Endodermal cell (in vitro differentiated cells): Measurements from ENCODE around the gene CLDN14. TPM values are rescaled to one million over a fixed set of nuclear protein-coding genes. Genes with fewer than 3 reads are reported as not detected.

ENCODE experiments used
- DNase-seq: peaks from one replicate; pipeline ENCODE4 v3.0.0-alpha.2; 2017
- H3K27ac ChIP-seq: 2 replicates; pipeline ENCODE4 v1.5.1; 2013; ENCODE audit warnings: mild to moderate bottlenecking, low read depth, low read length, moderate library complexity
- H3K27me3 ChIP-seq: 2 replicates; pipeline ENCODE4 v1.6.1; 2013; ENCODE audit warnings: mild to moderate bottlenecking, low read length, moderate library complexity; ENCODE audit not compliant: insufficient read depth, control insufficient read depth, poor library complexity, severe bottlenecking
- H3K36me3 ChIP-seq: 2 replicates; pipeline ENCODE4 v1.7.0; 2013; ENCODE audit warnings: mild to moderate bottlenecking, low read length, moderate library complexity; ENCODE audit not compliant: control insufficient read depth, insufficient read depth
- H3K4me1 ChIP-seq: one replicate; pipeline ENCODE4 v1.7.0; 2013; ENCODE audit warnings: low read length; ENCODE audit not compliant: control insufficient read depth, insufficient read depth
- H3K4me3 ChIP-seq: 2 replicates; pipeline ENCODE4 v1.5.1; 2013; ENCODE audit warnings: mild to moderate bottlenecking, low read length, moderate library complexity
- H3K9ac ChIP-seq: 2 replicates; pipeline ENCODE4 v1.6.1; 2013; ENCODE audit warnings: mild to moderate bottlenecking, low read length, moderate library complexity; ENCODE audit not compliant: poor library complexity, severe bottlenecking; ENCODE audit errors: extremely low read depth
- H3K9me3 ChIP-seq: 2 replicates; pipeline ENCODE4 v1.6.1; 2013; ENCODE audit warnings: mild to moderate bottlenecking, low read length, moderate library complexity; ENCODE audit not compliant: control insufficient read depth
- H3K27ac Mint-ChIP-seq: 2 replicates; pipeline ENCODE4 v1.8.0; 2020; ENCODE audit warnings: mixed read lengths
- H3K27me3 Mint-ChIP-seq: 2 replicates; pipeline ENCODE4 v1.8.0; 2021; ENCODE audit warnings: mild to moderate bottlenecking, mixed read lengths; ENCODE audit not compliant: insufficient read depth
- H3K36me3 Mint-ChIP-seq: 2 replicates; pipeline ENCODE4 v1.8.0; 2020; ENCODE audit warnings: low read depth, mixed read lengths
- H3K4me1 Mint-ChIP-seq: 2 replicates; pipeline ENCODE4 v1.8.0; 2020; ENCODE audit warnings: mixed read lengths
- H3K4me3 Mint-ChIP-seq: 2 replicates; pipeline ENCODE4 v1.8.0; 2020; ENCODE audit warnings: mild to moderate bottlenecking, moderate library complexity, mixed read lengths
- H3K9me3 Mint-ChIP-seq: 2 replicates; pipeline ENCODE4 v1.8.0; 2020; ENCODE audit warnings: mild to moderate bottlenecking, mixed read lengths
- CTCF ChIP-seq: fragments of 200-600 bp; sonication (generic); conservative IDR thresholded peaks from 2 replicates; pipeline ENCODE4 v1.5.0; 2021; ENCODE audit warnings: antibody characterized with exemption, mild to moderate bottlenecking
- WGBS, 2 experiments: methylation state at CpG; one replicate each; pipeline versions ENCODE4 v1.1.5 to v1.1.7; 2013; ENCODE audit warnings: missing lambda C conversion rate in 2 of 2, mixed read lengths in 1 of 2; ENCODE audit not compliant: insufficient coverage in 1 of 2, insufficient read length in 1 of 2; 5-methylcytosine and 5-hydroxymethylcytosine counted together
- total RNA-seq, 2 donors: library from RNA; stranded (reverse); fragmentation: NEBNext Ultra II Directional in 1 of 2; extraction: Animal tissue kit (Norgen Biotek cat#: 25700) in 1 of 2; gene quantifications; 2 replicates in 1 of 2; 3 replicates in 1 of 2; pipeline ENCODE4 v1.2.1, GENCODE V29; 2021

CLDN14 gene
- total RNA-seq, 2 donors from 2014 or later = not detected

GRCh38 chr21:36489103-36489775 lies 9.3 kb upstream of the CLDN14 start:
- H3K9ac ChIP-seq = no peak overlapping the region
- DNase-seq = no peak
- no peaks in the 10 kb centered on the region for H3K9me3 ChIP-seq
- H3K9me3 Mint-ChIP-seq = no peaks in the 10 kb centered on the region
- H3K27me3 ChIP-seq = no peaks in the 10 kb centered on the region
- H3K4me3 Mint-ChIP-seq = no peak overlapping the region
- H3K36me3 Mint-ChIP-seq = no peaks in the 10 kb centered on the region
- 78 to 82% methylated on average over 6 to 10 of the region's 10 CpGs for WGBS, 2 experiments
- no peaks in the 10 kb centered on the region for H3K36me3 ChIP-seq
- no peak overlapping the region for H3K4me3 ChIP-seq
- H3K4me1 Mint-ChIP-seq = no peaks in the 10 kb centered on the region
- peaks cover 2% of the 10 kb centered on the region for H3K4me1 ChIP-seq
- H3K27ac ChIP-seq = no peak overlapping the region
- H3K27ac Mint-ChIP-seq = no peak overlapping the region
- peaks cover 2% of the 10 kb centered on the region for H3K27me3 Mint-ChIP-seq
- no peak for TF ChIP-seq CTCF

- H3K27me3 Mint-ChIP-seq = peaks cover 2% of the 10 kb centered on the region
- no peaks in the 10 kb centered on the region for H3K9me3 Mint-ChIP-seq
- no peaks in the 10 kb centered on the region for H3K36me3 ChIP-seq
- H3K27ac Mint-ChIP-seq = no peak overlapping the region
- no peak for DNase-seq
- TF ChIP-seq CTCF = no peak
- no peaks in the 10 kb centered on the region for H3K27me3 ChIP-seq
- H3K4me3 ChIP-seq = no peak overlapping the region
- H3K9ac ChIP-seq = no peak overlapping the region
- no peaks in the 10 kb centered on the region for H3K36me3 Mint-ChIP-seq
- no peak overlapping the region for H3K4me3 Mint-ChIP-seq
- H3K27ac ChIP-seq = no peak overlapping the region
- no peaks in the 10 kb centered on the region for H3K9me3 ChIP-seq
- peaks cover 10% of the 10 kb centered on the region for H3K4me1 ChIP-seq
- H3K4me1 Mint-ChIP-seq = peaks cover 3% of the 10 kb centered on the region
- 90 to 100% methylated on average over 2 to 6 of the region's 6 CpGs for WGBS, 2 experiments
Observed at GRCh38 chr21:36487641-36488307, 7.9 kb upstream of the CLDN14 start.

GRCh38 chr21:36486246-36486645 lies 6.3 kb upstream of the CLDN14 start:
- Histone ChIP-seq H3K4me3 (no peak overlapping the region), H3K9me3 (no peaks in the 10 kb centered on the region), H3K9ac (no peak overlapping the region), H3K4me1 (peaks cover 10% of the 10 kb centered on the region), H3K36me3 (no peaks in the 10 kb centered on the region), H3K27ac (no peak overlapping the region), H3K27me3 (no peaks in the 10 kb centered on the region)
- Mint-ChIP-seq H3K36me3 (no peaks in the 10 kb centered on the region), H3K27ac (no peak overlapping the region), H3K4me1 (peaks cover 8% of the 10 kb centered on the region), H3K9me3 (no peaks in the 10 kb centered on the region), H3K27me3 (no peaks in the 10 kb centered on the region), H3K4me3 (no peak overlapping the region)
- TF ChIP-seq CTCF = no peak
- no peak for DNase-seq
- WGBS, 2 experiments = 91 to 94% methylated on average over 8 to 9 of the region's 9 CpGs
